HFF-Myc (cell line): ENCODE measurements around the gene SLC22A31.

Experiments
- DNase-seq: peaks from one replicate; pipeline ENCODE4 v3.0.0-alpha.2; 2011; ENCODE audit warnings: low read depth; ENCODE audit errors: extremely low read depth
- H3K4me3 ChIP-seq: replicated peaks from 2 replicates; pipeline ENCODE4 v1.5.1; 2011; ENCODE audit warnings: low read depth, mild to moderate bottlenecking, control low read depth, low read length
- CTCF ChIP-seq: IDR thresholded peaks from 2 replicates; pipeline ENCODE4 v1.5.1; 2012; ENCODE audit warnings: mild to moderate bottlenecking, low read depth, low read length, control low read depth; ENCODE audit errors: missing control alignments

Gene SLC22A31

GRCh38 chr16:89243664-89244063 is 43.3 kb upstream of the SLC22A31 start:
- no peak for DNase-seq
- no peak for TF ChIP-seq CTCF
- H3K4me3 ChIP-seq: no peak overlapping the region

- no peak for DNase-seq
- no peak for TF ChIP-seq CTCF
- no peak overlapping the region for H3K4me3 ChIP-seq
These were observed 42.5 kb upstream of the SLC22A31 start for GRCh38 chr16:89242795-89243200.

- peak overlapping the region; percentile 94 for H3K4me3 ChIP-seq
- TF ChIP-seq CTCF: no peak
These were observed 41.1 kb upstream of the SLC22A31 start for GRCh38 chr16:89241187-89242007.

GRCh38 chr16:89237733-89238132 is 37.4 kb upstream of the SLC22A31 start:
- no peak for TF ChIP-seq CTCF
- no peak for DNase-seq
- no peak overlapping the region for H3K4me3 ChIP-seq

More at GRCh38 chr16:89241187-89242007, 41.1 kb upstream of the SLC22A31 start:
- peak; percentile 26 for DNase-seq

GRCh38 chr16:89233678-89234490 is 33.5 kb upstream of the SLC22A31 start:
- H3K4me3 ChIP-seq: no peak overlapping the region
- no peak for DNase-seq
- TF ChIP-seq CTCF: no peak

GRCh38 chr16:89232107-89232506 is 31.8 kb upstream of the SLC22A31 start:
- no peak for DNase-seq
- no peak overlapping the region for H3K4me3 ChIP-seq
- TF ChIP-seq CTCF: no peak
